Mucosa of stomach (tissue), 1 donor: ENCODE measurements around the gene METTL9.
"Not testable (repeated sequence)": the region's sequence is repeated elsewhere in the genome, so short reads cannot be mapped to it uniquely, and the experiment has no call there.

ENCODE experiments used
- H3K27me3 ChIP-seq: one replicate; pipeline ENCODE4 v1.7.0; 2013; ENCODE audit warnings: mild to moderate bottlenecking, low read length; ENCODE audit not compliant: control insufficient read depth, insufficient read depth
- H3K36me3 ChIP-seq: one replicate; pipeline ENCODE4 v1.7.0; 2013; ENCODE audit warnings: low read length; ENCODE audit not compliant: control insufficient read depth, insufficient read depth
- H3K4me1 ChIP-seq: one replicate; pipeline ENCODE4 v1.7.0; 2013; ENCODE audit warnings: mild to moderate bottlenecking, low read length; ENCODE audit not compliant: control insufficient read depth, insufficient read depth
- H3K4me3 ChIP-seq: one replicate; pipeline ENCODE4 v1.7.0; 2013; ENCODE audit warnings: low read length
- H3K9ac ChIP-seq: one replicate; pipeline ENCODE4 v1.7.0; 2013; ENCODE audit warnings: mild to moderate bottlenecking, low read length, moderate library complexity
- H3K9me3 ChIP-seq: one replicate; pipeline ENCODE4 v1.7.0; 2013; ENCODE audit warnings: mild to moderate bottlenecking, low read length, moderate library complexity; ENCODE audit not compliant: control insufficient read depth
- donor health status: Pancreatic carcinoma.

METTL9 gene

DNA sequence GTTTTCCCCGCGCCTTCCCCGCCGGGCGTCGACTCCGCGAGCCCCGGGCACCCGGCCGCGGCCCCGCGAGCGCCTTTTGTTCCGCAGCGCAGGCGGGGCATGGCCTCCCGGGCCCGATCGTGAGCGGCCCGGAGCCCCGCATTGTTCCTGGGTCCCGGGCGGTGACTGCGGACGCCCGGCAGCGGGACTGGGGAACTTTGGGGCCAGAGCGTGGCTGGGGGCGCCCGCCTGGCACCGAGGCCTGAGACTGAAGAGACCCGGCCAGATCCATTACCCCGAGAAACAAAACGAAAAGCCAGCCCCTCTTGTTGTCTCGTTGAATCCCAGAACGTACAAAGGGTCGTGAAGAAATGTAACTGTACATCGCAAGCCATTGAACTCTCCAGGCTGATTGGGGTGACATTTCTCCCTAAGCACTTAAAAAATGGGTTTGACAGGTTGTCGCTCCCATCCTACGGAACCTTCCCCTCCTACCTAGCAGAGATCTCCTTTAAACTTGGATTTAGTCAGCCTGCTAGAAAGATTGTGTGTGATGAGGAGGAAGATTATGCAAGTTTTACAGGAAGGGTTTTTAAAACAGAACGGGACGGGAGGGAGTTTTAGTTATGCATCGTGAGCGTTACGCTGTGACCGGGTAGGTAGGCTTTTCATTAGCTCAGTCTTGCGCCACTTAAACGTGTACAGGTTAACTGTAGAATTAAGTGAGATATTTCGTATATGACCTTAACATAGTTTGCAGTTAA, 825 bp downstream of the METTL9 start:
- Histone ChIP-seq H3K4me1 (peaks cover 23% of the 10 kb centered on the region), H3K4me3 (peak overlapping the region; percentile 61), H3K9ac (peak overlapping the region; percentile 94), H3K9me3 (no peaks in the 10 kb centered on the region), H3K36me3 (no peaks in the 10 kb centered on the region), H3K27me3 (no peaks in the 10 kb centered on the region)

DNA sequence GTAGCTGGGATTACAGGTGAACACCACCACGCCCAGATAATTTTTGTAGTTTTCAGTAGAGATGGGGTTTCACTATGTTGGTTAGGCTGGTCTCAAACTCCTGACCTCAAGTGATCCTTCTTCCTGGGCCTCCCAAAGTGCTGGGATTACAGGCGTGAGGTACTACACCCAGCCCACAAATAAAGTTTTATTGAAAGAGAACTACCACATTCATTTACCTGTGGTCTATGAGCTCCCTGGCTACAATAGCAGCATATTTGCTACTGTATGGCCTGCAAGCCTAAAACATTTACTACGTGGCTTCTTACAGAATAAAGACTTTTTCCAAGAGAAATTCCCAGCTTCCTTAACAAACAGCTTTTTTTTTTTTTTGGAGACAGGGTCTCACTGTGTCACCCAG, 3.4 kb downstream of the METTL9 start:
- peaks cover 37% of the 10 kb centered on the region for H3K4me1 ChIP-seq
- no peak overlapping the region for H3K9ac ChIP-seq

DNA sequence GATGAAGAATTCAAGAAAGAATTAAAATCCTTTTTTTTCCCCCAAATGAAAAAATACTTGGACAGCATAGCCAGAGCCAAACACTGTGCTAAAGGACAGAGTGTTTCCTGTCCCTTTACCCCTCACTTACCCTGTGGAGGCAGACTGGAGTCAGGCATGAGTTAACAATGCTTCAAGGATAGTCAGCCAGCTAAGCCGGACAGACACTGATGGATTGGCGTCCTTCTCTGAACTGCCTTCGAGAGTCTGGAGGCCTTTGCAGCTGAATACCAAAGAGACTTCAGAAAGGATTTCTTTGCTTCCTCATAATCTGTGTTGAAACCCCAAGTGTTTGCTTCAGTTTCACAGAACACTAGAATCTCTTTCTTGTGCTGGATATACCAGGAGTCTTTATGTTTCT, 4.6 kb downstream of the METTL9 start:
- Histone ChIP-seq H3K4me3 (no peak overlapping the region), H3K36me3 (no peaks in the 10 kb centered on the region), H3K9ac (no peak overlapping the region), H3K9me3 (no peaks in the 10 kb centered on the region), H3K27me3 (no peaks in the 10 kb centered on the region), H3K4me1 (peaks cover 42% of the 10 kb centered on the region)

More for the DNA sequence above, 3.4 kb downstream of the METTL9 start:
- H3K4me3 ChIP-seq = no peak overlapping the region
- no peaks in the 10 kb centered on the region for H3K36me3 ChIP-seq
- H3K9me3 ChIP-seq = no peaks in the 10 kb centered on the region
- no peaks in the 10 kb centered on the region for H3K27me3 ChIP-seq

DNA sequence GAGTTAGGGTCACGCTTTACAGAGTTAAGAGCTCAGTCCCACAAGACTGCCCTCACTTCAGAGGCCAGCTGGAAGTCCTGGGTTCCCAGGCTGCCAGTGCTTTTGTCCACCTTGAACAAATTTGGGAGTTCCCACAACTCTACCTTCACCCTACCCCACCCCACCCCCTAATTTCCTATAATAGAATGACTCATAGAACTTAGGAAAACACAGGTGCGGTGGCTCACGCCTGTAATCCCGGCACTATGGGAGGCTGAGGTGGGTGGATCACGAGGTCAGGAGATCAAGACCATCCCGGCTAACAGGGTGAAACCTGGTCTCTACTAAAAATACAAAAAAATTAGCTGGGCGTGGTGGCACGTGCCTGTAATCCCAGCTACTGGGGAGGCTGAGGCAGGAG, 6.5 kb downstream of the METTL9 start:
- not testable (repeated sequence) for H3K27me3 ChIP-seq, H3K9me3 ChIP-seq, H3K4me3 ChIP-seq, H3K36me3 ChIP-seq, H3K9ac ChIP-seq
- peaks cover 49% of the 10 kb centered on the region for H3K4me1 ChIP-seq

DNA sequence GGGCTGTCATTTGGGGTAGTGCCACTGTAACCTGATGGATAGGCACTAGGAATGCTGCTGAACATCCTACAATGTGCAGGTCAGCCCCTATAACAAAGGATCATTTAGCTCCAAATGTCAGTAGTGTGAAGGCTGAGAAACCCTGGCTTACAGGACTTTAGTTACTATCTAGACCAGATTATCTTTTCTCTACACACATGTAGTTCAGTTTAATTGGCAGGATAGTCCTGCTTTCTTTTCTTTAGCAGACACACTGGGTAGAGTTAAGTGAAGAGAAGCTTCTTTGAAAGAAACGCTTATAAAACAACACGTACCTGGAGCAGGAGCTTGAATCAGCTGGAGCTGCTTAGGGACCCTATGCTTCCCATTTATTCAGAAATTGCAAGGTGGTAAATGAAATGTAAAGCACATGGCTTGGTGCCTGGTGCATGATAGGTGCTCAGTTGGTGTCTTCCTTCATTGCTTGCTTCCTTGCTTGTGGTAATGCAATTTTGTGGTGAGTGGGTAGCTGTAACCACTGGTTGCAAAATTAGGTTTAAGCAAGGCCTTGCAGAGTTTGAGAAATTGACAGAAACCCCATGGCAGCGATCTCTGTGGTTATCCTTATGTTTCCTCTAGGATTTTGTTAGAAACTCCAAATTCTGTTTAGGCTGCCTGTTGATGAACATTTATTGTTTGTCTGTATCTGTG, 9.4 kb downstream of the METTL9 start:
- H3K36me3 ChIP-seq = no peaks in the 10 kb centered on the region
- H3K4me1 ChIP-seq = peaks cover 60% of the 10 kb centered on the region
- no peak overlapping the region for H3K9ac ChIP-seq
- H3K4me3 ChIP-seq = no peak overlapping the region
- no peaks in the 10 kb centered on the region for H3K27me3 ChIP-seq
- no peaks in the 10 kb centered on the region for H3K9me3 ChIP-seq

DNA sequence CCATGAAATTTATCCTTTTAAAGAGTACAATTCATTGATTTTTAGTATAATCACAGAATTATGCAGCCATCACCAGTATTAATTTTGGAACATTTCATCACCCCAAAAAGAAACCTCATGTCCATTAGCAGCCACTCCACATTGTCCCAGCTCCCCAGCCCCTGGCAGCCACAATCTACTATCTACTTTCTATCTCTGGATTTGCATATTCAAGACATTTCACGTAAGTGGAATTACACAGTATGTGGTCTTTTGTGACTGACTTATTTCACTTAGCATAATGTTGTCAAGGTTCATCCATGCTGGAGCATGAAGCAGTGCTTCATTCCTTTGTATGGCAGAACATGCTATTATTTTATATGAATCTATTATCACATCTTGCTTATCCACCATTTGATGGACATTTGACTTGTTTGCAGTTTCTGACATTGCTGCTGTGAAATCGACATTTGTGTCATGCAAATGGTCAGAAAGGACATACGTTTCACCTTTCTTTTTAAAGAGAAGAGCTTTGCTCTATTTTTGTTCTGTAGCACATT, 10.7 kb downstream of the METTL9 start:
- H3K4me1 ChIP-seq = peaks cover 48% of the 10 kb centered on the region
- H3K36me3 ChIP-seq = no peaks in the 10 kb centered on the region
- no peak overlapping the region for H3K9ac ChIP-seq

DNA sequence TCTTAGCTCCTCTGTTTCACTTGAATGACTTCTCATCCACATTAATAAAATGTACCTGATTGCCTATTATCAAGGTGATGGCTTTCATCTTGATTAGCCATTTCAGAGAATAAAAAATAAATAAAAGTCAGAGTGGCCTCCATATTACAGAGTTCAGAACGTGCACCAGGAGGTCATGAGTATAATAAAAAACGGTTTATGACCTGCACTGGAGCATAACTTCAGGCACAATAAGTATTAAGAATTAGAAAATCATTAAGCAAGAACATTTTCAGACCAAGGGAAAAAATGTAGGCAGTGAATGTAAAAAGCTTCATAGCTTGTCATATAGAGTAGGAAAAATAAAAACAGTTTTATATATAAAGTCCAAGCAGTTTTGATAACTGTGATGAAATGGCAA, 11.4 kb downstream of the METTL9 start:
- no peak overlapping the region for H3K9ac ChIP-seq
- no peak overlapping the region for H3K4me3 ChIP-seq
- H3K27me3 ChIP-seq = no peaks in the 10 kb centered on the region
- H3K36me3 ChIP-seq = no peaks in the 10 kb centered on the region
- no peaks in the 10 kb centered on the region for H3K9me3 ChIP-seq
- H3K4me1 ChIP-seq = peaks cover 43% of the 10 kb centered on the region

More for the DNA sequence above, 10.7 kb downstream of the METTL9 start:
- Histone ChIP-seq H3K4me3 (no peak overlapping the region), H3K27me3 (no peaks in the 10 kb centered on the region), H3K9me3 (no peaks in the 10 kb centered on the region)

DNA sequence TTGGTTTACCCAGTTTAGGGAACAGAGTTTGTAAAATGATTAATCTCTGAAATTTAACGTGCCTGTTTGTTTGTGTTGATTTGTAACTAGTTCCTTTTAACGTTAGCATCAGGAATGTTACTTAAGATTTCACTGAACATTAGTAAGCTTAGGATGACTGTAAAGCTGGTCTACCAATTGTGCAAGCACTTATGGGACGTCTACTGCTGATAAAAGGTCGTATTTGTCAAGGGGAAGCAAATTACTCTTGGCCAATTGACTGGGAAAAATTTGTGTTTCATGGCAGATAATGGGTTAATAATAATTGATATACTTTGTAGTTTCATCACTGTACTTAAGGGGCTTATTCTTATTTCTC, 11.8 kb downstream of the METTL9 start:
- Histone ChIP-seq H3K9ac (no peak overlapping the region), H3K4me1 (peaks cover 41% of the 10 kb centered on the region)

DNA sequence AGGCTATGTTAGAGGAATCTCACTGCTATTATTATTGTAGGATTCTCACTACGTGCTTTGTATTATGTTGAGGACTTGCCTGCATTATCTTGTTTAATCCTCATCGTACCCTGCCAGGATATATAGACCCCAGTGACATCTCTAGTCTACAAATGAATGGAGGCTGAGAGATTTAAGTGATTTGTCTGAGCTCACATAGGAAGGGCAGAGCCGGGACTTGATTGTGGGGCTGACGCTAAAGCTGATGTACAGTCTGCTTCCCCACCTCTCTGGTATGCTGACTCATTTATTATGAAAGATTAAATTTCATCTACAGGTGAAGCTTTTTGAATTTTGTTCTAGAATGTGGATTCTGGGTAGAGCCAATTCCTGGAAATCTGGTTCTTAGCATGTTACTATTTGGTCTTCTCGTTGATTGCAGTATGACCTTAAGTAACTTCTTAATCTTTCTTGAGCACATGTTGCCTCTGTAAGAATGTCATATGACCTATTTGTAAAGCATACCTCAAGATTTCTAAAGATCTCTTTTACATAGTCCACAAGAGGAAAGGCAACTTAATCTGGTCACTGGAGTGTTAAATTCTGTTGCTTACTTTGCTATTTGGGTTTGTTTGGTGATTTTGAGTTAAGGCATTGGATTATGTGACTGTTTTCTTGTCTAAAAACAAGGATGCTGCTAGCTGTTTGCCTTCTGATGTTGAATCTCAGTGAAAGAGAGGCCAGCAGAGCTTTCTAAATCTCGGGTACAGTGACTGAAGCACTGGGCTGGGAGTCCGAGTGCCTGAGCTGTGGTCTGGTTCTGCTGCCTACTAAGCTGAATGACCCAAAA, 12.4 kb downstream of the METTL9 start:
- H3K9me3 ChIP-seq = no peaks in the 10 kb centered on the region
- H3K27me3 ChIP-seq = no peaks in the 10 kb centered on the region
- H3K36me3 ChIP-seq = no peaks in the 10 kb centered on the region
- H3K4me3 ChIP-seq = no peak overlapping the region
- peaks cover 37% of the 10 kb centered on the region for H3K4me1 ChIP-seq
- no peak overlapping the region for H3K9ac ChIP-seq

More for the DNA sequence above, 11.8 kb downstream of the METTL9 start:
- Histone ChIP-seq H3K9me3 (no peaks in the 10 kb centered on the region), H3K4me3 (no peak overlapping the region), H3K27me3 (no peaks in the 10 kb centered on the region), H3K36me3 (no peaks in the 10 kb centered on the region)

DNA sequence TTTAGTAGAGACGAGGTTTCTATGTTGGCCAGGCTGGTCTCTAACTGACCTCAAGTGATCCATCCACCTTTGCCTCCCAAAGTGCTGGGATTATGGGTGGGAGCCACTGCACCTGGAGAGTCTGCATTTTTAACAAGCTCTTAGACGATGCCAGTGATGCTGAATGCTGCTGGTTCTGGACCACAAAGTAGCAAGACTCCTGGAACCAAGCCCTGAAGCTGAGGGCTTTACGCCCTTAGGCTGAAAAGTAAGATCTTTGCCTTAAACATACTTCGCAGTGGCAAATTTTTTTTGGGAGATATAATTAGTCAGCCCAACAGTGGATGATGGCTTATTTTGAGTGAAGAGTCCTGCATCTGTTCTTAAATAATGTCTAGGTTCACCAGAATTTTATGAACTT, 14.0 kb downstream of the METTL9 start:
- H3K36me3 ChIP-seq = no peaks in the 10 kb centered on the region
- no peaks in the 10 kb centered on the region for H3K27me3 ChIP-seq
- no peaks in the 10 kb centered on the region for H3K9me3 ChIP-seq
- peaks cover 28% of the 10 kb centered on the region for H3K4me1 ChIP-seq
- H3K4me3 ChIP-seq = no peak overlapping the region
- no peak overlapping the region for H3K9ac ChIP-seq

DNA sequence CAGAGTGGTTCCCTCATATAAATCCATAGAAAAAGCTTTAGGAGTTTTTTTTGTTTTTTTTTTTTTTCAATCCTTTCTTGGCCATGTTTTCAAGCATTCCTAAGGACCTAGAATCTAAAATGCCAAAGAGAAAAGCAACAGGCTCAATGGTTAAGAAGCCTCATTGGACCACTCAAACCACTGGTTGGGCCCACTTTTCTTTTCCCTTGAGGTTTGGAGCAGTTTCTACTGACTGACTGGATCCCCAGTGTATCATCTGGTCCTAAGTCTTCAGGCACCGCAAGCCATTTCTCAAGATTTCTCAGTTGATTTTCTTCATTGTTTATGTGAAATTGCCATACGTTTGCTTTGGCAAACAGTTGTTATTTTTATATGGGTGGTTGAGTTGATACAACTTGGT, 14.4 kb downstream of the METTL9 start:
- Histone ChIP-seq H3K36me3 (no peaks in the 10 kb centered on the region), H3K9me3 (no peaks in the 10 kb centered on the region), H3K4me3 (no peak overlapping the region), H3K27me3 (no peaks in the 10 kb centered on the region), H3K4me1 (peaks cover 23% of the 10 kb centered on the region), H3K9ac (no peak overlapping the region)

DNA sequence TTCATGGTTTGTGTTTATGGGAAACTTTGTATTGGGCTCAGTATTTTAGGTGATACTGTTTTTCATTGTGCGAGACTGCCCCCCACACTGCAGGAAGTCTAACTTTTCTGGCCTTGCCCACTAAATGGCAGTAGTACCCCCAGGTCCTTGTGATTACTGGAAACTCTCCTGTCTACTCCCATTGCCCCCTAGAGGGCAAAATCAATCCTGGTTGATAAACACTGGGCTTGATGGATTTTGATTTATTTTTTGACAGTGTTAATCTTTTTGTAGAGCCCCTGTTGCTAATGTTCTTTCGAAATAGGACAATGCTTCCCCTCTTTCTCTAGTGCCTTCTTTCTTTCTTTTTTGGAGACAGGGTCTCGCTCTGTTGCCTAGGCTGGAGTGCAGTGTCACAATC, 15.5 kb downstream of the METTL9 start:
- Histone ChIP-seq H3K9me3 (no peaks in the 10 kb centered on the region), H3K4me1 (peaks cover 16% of the 10 kb centered on the region), H3K36me3 (no peaks in the 10 kb centered on the region), H3K27me3 (no peaks in the 10 kb centered on the region), H3K9ac (no peak overlapping the region), H3K4me3 (no peak overlapping the region)
